GM19099 (cell line): ENCODE data around the gene RNF112.

Experiments
- POLR2A ChIP-seq: IDR thresholded peaks from 3 replicates; pipeline ENCODE4 v1.6.1; 2011; ENCODE audit warnings: low read depth; ENCODE audit not compliant: insufficient read length; ENCODE audit errors: extremely low read depth

RNF112 gene, protein sequence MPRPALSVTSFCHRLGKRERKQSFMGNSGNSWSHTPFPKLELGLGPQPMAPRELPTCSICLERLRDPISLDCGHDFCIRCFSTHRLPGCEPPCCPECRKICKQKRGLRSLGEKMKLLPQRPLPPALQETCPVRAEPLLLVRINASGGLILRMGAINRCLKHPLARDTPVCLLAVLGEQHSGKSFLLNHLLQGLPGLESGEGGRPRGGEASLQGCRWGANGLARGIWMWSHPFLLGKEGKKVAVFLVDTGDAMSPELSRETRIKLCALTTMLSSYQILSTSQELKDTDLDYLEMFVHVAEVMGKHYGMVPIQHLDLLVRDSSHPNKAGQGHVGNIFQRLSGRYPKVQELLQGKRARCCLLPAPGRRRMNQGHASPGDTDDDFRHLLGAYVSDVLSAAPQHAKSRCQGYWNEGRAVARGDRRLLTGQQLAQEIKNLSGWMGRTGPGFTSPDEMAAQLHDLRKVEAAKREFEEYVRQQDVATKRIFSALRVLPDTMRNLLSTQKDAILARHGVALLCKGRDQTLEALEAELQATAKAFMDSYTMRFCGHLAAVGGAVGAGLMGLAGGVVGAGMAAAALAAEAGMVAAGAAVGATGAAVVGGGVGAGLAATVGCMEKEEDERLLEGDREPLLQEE

DNA sequence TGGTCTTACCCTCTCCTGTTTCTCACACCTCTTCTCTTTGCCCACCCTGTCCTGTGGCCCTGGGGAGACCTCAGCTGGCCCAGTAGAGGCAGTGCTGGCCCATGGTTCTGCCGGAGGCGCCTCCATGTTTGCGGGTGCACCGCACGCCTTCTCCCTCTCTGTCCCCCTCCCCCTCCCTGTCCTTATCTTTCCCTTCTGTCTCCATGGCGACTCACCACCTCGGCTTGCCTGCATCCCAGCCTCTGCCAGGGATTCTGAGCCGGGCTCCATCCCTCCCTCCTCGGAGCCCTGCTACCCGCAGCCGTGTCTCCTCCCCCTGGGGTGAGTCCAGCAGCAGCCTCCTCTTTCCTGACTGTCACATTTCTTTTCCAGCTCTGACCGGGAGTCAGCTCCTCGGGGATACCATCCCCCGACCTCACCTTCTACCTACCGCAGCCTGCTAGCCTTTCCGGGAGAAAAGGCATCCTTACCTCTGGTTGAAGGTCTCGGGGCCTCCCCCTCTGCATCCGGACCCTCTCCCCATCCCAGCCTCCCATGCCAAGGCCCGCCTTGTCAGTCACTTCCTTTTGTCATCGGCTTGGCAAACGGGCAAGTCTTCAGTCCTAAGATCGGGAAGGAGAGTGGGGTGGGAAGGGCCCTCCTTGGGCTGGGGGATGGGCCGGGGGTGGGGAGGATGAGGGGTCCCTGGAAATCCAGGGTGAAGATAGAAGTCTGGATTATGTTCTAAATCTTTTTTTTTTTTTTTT, at the start of gene RNF112:
Gene RNF112 (plus strand): TSS at position 358 of the 746 bp plus-strand sequence. CDS start 177 bp downstream, at position 535.
- no peak for TF ChIP-seq POLR2A

DNA sequence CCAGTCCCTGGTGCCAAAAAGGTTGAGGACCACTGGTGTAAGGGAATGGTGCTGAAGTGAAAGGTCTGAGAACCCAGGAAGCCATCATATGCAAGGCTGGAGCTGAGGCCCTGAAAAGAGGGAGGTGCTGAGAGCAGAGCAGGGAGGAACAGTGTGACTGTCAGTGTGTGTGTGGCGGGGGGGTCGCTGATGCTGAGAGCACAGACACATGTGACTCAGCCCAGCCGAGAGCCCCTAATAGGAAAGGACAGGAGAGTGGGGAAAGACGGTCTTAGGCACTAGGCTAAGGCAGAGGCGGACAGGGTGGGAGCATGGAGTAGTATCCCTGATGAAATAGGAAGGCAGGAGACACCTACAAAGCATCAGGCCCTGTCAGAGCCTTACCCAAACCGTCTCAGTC, 49.7 kb upstream of the RNF112 start:
- TF ChIP-seq POLR2A: no peak

DNA sequence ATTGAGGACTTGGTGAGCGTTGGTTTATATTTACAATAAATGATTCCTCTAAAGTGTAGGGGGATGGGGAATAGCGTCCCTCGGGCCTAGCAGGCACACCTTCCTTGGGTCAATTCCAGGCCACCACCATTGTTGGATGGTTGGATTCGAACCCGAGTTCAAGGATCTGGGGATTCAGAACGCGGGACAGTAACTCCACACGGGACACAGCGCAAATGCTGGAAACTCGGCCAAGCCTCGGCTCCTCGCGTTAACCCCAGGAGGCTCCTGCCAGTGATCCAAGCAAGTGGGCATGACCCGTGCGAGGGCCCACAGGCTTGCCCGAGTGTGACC, 49.1 kb upstream of the RNF112 start:
- TF ChIP-seq POLR2A: no peak

DNA sequence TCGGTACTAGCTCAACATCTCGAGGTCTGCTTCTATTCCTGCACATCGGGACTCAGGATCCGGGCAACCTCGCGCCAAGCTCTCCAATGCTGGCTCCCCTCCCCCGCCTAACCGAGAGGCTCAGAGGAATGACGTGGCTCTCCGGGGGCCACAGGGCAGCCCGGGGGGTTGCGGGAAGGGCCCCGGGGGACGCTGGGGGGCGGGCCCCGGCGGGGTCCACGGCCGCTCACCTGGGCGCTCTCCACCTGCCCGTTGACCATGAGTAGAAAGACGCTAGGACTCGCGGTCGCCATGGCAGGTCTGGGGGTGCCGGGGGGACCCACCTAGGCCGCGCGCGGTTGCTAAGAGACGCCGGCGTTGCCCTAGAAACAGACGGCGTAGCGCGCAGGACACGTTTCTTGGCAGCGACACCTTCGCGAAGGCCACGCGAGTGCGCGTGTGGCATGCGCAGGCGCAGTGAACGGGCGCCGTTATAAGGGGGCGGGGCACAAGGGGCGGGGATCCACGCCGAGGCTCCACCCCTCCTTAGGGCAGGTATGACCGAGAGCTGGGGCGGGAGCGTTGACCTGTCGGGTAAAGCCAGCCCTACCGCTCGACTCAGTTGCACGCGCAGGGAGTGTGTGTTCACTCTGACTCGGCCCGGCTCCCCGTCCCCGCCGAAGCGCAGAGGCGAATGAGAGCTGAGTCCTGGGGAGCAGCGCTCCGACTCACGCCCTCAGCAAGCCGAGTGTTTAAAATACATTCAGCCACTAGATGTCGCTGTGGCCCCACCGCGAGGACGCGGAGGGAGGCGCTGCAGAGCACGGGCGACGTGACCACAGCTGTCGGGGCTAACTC, 48.5 kb upstream of the RNF112 start, which contains the start of gene B9D1:
Gene B9D1 (minus strand): TSS at position 447 of the 837 bp plus-strand sequence. CDS start 154 bp downstream, at position 293.
- TF ChIP-seq POLR2A: no peak

DNA sequence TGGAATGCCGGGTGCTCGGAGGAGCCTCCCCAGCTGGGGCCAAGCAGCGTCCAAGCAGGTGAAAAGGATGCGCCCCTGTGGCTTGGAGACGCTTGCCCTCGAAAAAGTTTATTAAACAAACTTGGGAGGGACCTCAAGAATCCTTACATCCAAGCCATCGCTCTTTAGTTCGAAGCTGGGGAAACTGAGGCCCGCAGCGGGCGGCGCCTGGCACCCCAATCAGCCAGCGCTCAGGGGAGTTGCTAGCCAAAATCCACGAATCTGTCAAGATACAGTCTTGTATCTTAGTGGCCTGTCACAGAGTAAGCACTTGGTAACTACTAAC, 48.0 kb upstream of the RNF112 start:
- no peak for TF ChIP-seq POLR2A

DNA sequence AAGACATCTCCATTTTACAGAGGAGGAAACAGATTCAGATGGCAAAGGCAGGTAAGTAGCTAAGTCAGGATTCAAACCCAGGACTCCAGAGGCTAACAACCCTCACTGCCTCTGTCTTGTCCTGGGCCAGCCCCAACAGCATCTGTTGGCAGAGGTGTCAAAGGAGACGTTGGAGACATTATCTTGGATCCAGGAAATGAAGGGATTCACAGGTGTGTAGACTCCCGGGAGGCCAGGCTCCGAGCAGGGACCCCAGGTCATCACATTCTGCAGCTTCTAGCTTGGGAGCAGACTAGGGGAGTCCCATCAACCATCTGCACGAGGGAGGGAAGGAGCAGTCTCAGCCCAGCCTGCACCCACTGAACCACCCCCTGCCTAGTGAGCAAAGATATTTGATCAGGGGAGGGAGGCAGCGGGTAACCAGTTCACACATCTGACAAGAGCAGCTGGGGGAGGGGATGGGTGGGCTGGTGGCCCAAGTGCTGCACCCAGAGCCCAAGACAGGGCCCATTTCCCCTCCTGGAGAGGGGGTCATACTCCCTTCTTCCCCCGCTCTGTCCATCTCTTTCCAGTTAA, 47.5 kb upstream of the RNF112 start:
- TF ChIP-seq POLR2A: no peak

DNA sequence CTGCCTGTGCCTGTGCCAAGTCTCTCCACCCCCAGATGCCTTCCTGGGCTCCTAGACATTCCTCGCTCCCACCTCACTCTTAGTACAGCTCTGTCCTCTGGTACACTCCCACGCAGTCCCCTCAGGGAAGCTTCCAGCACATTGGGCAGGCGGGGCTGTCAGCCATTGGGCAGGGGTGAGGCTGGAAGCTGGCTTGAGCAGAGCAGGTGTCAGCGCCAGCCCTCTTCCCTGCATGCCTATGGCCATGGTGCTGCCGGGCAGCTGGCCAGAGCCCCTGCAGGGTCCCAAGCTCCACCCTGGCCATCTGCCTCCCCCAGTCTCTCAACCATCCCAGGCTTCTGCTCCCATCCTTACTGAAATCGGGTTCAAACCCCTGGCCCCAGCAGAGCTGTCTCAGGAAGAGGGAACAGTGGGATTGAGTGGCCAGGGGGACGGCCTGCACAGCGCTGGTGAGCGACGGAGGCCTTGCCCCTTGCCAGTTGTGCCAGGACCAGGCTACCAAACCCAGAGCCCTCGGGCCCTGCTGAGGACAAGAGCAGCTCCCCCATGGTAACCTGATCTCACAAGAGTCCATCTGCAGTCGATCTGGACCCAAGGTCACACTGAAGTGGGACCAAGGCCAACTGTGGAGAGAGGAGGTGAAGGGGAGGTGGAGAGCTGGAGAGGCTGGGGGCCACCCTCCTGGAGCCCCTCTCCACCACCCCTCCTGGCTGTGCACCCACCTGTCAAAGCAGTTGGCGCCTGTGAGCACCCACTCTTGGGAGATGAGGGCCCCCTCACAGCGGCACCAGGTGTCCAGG, 46.1 kb upstream of the RNF112 start:
- no peak for TF ChIP-seq POLR2A

DNA sequence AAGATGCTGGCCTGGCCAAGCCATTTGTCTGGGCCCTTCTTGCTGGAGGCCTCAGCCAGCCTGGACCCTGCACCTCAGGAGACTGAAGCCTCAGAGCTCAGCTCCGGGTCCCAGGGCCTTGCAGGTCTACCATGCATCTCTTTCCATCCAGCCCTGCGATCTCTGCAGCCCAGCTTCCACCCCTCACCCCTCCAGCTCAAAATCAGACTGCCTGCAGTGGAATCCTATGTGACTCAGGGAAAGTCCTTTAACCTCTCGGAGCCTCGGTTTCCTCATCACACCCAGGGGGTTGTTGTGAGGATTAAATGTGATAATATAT, 45.6 kb upstream of the RNF112 start:
- TF ChIP-seq POLR2A: no peak

DNA sequence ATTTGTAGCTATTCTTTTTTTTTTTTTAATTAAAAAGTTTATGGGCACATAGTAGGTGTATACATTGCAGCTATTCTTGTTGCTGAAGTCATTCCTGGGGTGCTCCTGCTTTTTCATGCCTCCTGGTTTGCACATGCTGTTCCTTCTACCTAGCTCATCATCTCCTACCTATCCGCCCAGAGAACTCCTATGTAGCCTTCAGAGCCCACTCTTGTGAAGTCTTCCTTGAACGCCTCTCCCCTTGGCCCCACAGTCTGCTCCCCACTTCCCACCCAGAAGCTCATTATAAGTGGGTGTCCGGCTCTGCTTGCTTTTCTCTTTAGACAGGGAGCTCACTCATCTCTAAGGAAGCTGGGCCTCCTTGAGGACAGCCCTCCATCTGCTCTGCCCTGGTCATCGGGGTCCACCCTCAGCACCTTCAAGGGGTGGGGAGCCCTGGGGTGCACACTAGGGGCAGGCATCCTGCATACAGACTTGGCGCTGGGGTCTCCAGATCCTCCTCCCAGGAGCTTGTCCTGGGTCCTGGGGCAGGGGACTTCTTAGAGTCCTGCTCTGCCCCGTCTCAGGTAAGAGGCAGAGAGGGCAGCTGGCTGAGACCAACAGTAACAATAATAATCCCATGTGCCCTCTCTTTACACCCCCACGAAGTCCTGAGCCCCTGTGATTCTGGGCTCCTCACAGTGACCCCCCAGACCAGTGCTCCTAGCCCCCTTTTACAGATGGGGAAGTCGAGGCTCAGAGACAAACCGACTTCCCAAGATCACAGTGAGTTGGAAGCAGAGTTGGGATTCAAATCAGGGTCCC, 45.0 kb upstream of the RNF112 start:
- no peak for TF ChIP-seq POLR2A

DNA sequence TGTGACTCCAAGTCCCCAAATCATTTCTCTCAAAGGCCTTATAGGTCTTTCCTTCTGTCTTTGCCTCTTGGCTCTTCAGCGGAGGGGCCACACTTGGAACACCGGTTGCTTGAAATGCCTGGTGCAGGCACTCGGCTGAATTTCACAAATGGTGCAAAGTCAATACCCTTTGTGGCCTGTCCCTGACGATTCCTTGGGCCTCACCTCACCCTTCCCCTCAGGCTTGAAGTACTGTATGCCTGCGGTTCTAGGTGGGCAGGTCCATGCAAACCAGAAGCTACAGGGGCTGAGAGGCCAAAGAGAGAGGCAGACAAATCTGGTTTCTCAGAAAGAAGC, 44.4 kb upstream of the RNF112 start:
- no peak for TF ChIP-seq POLR2A

DNA sequence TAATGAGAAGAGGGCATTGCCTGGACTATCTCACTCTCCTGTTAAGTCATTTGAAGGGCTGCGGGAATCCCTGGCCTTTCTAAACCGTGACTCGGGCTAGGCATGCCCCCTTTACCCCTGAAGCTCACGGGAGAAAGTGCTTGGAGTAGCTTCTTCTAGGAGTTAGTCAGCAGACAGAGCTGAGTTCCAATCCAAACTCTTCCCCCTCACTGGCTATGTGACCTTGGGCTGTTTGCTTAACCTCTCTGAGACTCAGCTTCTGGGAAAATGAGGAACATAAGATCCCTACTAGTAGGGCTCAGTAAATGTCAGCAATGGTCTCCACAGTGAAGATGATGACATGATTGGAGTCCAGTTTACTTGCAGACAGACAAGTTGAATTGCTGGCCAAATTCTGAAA, 42.8 kb upstream of the RNF112 start:
- no peak for TF ChIP-seq POLR2A

DNA sequence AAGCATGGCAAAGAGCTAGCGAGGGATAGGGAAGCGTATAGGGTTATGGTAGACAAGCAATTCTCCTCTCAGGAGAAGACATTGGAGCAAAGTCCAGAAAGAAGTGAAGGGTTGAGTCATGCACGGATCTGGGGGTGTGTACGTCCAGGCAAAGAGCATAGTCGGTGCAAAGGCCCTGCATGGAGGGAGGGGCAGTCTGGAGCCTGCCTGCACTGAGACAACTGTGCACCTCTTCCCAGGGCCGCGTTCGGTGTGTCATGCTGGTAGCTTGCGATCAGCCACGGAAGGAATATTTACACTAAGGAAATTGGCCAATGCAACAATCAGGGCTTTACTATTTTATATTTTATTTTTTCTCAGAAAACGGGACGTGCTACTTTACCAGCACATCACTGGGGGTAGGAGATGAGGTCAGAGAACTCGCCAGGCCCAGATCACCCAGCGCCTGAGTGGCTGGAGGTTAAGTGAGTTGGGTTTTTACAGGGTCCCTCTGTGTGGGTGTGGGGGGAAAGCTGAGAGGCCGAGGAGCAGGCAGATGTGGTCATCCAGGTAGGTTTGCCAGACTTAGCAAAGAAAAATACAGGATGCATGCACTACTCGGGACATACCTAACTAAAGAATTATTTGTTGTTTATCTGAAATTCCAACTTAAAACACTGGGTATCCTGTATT, 41.8 kb upstream of the RNF112 start:
- no peak for TF ChIP-seq POLR2A
